Measurements from ENCODE around the gene PTBP1.

PTBP1 gene

DNA sequence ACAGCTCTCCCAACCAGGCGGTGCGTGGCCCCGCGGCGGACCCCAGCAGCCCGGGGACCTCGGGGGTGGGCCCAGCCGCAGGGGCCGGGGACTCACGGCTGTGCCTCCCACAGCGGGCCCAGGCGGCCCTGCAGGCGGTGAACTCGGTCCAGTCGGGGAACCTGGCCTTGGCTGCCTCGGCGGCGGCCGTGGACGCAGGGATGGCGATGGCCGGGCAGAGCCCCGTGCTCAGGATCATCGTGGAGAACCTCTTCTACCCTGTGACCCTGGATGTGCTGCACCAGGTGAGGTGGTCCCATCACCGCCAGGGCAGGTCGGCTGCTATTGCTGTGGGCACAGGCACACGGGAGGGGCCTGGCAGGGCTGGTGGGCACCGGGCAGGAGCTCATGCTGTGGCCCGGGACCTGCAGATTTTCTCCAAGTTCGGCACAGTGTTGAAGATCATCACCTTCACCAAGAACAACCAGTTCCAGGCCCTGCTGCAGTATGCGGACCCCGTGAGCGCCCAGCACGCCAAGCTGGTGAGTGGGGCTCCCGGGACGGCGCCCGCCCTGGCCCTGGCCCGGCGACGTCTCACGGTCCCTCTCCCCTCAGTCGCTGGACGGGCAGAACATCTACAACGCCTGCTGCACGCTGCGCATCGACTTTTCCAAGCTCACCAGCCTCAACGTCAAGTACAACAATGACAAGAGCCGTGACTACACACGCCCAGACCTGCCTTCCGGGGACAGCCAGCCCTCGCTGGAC, 7.3 kb downstream of the PTBP1 start:
- Histone ChIP-seq H3K4me1 (ENCODE audit: control insufficient read depth, insufficient read depth, low read length) (peaks cover 7% of the 10 kb centered on the region), H3K36me3 (ENCODE audit: control insufficient read depth, insufficient read depth, low read length) (peaks cover 77% of the 10 kb centered on the region), H3K9me3 (ENCODE audit: control insufficient read depth, insufficient read depth, low read length) (no peaks in the 10 kb centered on the region), H3K27ac (ENCODE audit: low read length) (no peak overlapping the region), H3K4me3 (ENCODE audit: low read length) (no peak overlapping the region), H3K27me3 (ENCODE audit: control insufficient read depth, insufficient read depth, low read length) (no peaks in the 10 kb centered on the region)
- no CpG with 5 or more reads among the region's 53 CpGs for WGBS (ENCODE audit: insufficient coverage, insufficient read length)
- no peak for DNase-seq (ENCODE audit: low read depth, low spot score)

DNA sequence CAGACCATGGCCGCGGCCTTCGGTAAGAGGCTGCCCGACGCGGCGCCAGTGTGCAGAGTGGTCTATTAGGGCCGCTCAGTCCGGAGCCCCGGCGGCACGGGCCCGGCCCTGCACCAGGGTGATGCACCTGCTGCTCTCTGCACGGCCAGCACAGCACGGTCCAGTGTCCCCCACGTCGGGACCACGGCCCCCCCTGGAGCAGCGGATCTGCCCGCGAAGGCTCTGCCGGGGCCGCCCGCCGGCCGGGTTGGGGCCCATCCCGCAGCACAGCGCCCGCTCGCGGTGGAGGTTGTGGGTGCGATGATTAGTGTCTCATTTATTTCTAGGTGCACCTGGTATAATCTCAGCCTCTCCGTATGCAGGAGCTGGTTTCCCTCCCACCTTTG, 7.9 kb downstream of the PTBP1 start:
- WGBS (ENCODE audit: insufficient coverage, insufficient read length) = no CpG with 5 or more reads among the region's 33 CpGs
- DNase-seq (ENCODE audit: low read depth, low spot score) = no peak
- Histone ChIP-seq H3K27ac (ENCODE audit: low read length) (no peak overlapping the region), H3K9me3 (ENCODE audit: control insufficient read depth, insufficient read depth, low read length) (no peaks in the 10 kb centered on the region), H3K4me3 (ENCODE audit: low read length) (no peak overlapping the region), H3K27me3 (ENCODE audit: control insufficient read depth, insufficient read depth, low read length) (no peaks in the 10 kb centered on the region), H3K36me3 (ENCODE audit: control insufficient read depth, insufficient read depth, low read length) (peaks cover 79% of the 10 kb centered on the region), H3K4me1 (ENCODE audit: control insufficient read depth, insufficient read depth, low read length) (peaks cover 7% of the 10 kb centered on the region)

DNA sequence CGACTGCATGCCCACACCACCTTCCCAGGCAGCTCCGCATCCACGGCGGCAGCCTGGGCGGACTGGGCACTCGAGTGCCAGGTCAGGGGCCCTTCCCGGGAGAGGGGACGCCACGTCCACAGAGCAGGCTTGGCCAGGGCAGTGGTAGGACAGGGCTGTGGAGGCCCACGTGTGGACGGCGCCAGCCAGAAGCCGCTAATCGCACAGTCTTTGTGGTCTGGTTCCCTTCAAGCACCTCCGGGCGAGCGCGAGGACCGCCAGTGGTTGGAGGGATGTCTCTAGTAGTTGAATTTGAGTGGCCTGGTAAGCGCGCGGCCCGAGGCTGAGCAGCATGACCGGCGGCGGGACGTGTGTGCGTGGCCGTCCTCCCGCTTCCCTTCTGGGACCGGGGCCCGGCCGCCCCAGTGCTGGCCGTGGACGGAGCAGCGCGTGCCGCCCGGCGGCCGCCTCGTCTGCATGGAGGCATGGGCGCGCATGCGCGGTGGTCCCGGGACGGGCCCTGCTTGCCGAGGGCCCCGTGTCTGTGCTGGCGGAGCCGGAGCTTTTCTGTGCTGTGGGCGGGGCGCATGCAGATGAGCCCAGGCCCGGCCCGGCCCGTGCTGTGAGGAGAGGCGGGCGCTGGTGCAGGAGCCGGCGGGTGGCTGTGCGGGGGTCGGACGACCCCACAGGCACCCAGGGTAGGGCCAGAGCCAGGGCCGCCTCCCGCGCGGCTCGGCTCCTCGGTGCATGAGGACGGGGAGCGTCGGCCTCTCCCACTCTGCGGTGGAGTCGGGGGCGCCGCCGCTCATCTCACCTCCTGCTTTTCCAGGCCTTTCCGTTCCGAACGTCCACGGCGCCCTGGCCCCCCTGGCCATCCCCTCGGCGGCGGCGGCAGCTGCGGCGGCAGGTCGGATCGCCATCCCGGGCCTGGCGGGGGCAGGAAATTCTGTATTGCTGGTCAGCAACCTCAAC, 8.6 kb downstream of the PTBP1 start:
- no peak overlapping the region for H3K4me3 ChIP-seq (ENCODE audit: low read length)
- WGBS (ENCODE audit: insufficient coverage, insufficient read length) = no CpG with 5 or more reads among the region's 93 CpGs
- no peaks in the 10 kb centered on the region for H3K27me3 ChIP-seq (ENCODE audit: control insufficient read depth, insufficient read depth, low read length)
- H3K27ac ChIP-seq (ENCODE audit: low read length) = no peak overlapping the region
- no peak for DNase-seq (ENCODE audit: low read depth, low spot score)
- peaks cover 3% of the 10 kb centered on the region; the same call in 1 of the 2 replicates for H3K4me1 ChIP-seq (ENCODE audit: control insufficient read depth, insufficient read depth, low read length)
- peaks cover 79% of the 10 kb centered on the region for H3K36me3 ChIP-seq (ENCODE audit: control insufficient read depth, insufficient read depth, low read length)
- no peaks in the 10 kb centered on the region for H3K9me3 ChIP-seq (ENCODE audit: control insufficient read depth, insufficient read depth, low read length)

DNA sequence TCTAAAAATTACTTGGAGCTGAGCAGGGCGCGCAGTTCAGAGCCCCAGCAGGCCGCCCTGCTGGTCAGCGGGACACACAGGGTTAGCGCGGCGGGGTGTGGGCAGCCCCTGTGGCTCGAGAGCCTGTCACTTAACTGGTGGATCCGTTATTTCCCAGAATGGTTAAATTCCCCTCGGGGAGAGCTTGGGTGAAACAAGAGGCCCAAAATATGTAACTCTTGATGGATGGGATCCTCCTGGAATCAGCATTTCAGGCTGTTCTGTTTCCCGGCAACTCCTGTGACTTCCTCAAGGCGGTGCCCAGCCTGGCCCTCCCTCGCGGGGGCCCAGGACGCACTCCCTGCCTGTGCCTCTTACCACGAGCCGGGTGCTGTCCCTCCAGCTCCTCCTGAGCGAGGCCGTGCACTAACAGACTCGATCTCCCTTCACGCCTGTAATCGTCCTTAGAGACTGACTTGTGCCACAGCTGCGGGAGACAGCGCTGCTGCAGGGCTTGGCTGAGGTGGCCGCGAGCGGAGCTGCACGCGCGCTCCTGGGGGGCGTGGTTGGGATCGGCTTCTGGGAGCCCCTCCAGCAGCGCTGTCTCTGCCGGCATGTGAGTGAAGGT, 9.7 kb downstream of the PTBP1 start:
- no peak overlapping the region for H3K27ac ChIP-seq (ENCODE audit: low read length)
- no peak for DNase-seq (ENCODE audit: low read depth, low spot score)
- no CpG with 5 or more reads among the region's 34 CpGs for WGBS (ENCODE audit: insufficient coverage, insufficient read length)
- H3K36me3 ChIP-seq (ENCODE audit: control insufficient read depth, insufficient read depth, low read length) = peaks cover 77% of the 10 kb centered on the region
- no peaks in the 10 kb centered on the region for H3K9me3 ChIP-seq (ENCODE audit: control insufficient read depth, insufficient read depth, low read length)
- H3K27me3 ChIP-seq (ENCODE audit: control insufficient read depth, insufficient read depth, low read length) = no peaks in the 10 kb centered on the region
- H3K4me1 ChIP-seq (ENCODE audit: control insufficient read depth, insufficient read depth, low read length) = peaks cover under 1% of the 10 kb centered on the region; the same call in 1 of the 2 replicates
- H3K4me3 ChIP-seq (ENCODE audit: low read length) = no peak overlapping the region

DNA sequence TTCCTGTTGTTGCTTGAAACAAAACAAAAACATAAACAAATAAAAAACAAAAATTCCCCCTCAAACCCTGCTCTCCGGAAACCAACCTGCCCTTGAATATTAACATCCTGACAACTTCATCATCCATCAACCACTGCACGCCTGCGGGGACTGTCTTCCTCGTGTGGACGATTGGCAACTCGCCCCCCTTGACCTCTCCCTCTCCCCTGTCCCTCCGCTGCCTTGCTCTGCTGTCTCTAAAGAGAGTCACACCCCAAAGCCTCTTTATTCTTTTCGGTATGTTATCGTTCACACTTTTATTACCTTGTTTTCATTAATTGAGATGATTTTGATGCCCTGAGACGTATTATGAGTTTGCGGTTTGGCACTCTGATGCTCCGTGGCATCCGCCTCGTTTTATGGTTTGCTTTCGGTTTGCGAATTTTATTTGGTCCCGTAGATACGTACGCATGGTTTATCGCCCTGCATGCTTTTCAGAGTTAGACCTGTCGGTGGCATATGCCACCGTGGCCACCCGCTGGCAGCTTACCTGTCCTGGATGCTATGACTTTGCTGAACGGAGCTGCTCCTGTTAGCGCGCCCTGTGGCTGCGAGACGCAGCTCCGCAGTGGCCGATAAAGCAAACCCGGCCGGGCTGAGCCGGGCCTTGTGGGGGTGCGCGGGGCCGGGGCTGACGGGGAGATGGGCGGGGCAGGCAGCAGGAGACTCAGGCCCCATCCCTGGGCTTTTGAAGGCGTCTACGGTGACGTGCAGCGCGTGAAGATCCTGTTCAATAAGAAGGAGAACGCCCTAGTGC, 10.6 kb downstream of the PTBP1 start:
- Histone ChIP-seq H3K4me3 (ENCODE audit: low read length) (no peak overlapping the region), H3K27me3 (ENCODE audit: control insufficient read depth, insufficient read depth, low read length) (no peaks in the 10 kb centered on the region), H3K9me3 (ENCODE audit: control insufficient read depth, insufficient read depth, low read length) (no peaks in the 10 kb centered on the region), H3K27ac (ENCODE audit: low read length) (no peak overlapping the region), H3K36me3 (ENCODE audit: control insufficient read depth, insufficient read depth, low read length) (peaks cover 81% of the 10 kb centered on the region), H3K4me1 (ENCODE audit: control insufficient read depth, insufficient read depth, low read length) (no peaks in the 10 kb centered on the region; the same call in 1 of the 2 replicates)
- 100% methylated on average over 1 of the region's 44 CpGs for WGBS (ENCODE audit: insufficient coverage, insufficient read length)
- no peak for DNase-seq (ENCODE audit: low read depth, low spot score)

DNA sequence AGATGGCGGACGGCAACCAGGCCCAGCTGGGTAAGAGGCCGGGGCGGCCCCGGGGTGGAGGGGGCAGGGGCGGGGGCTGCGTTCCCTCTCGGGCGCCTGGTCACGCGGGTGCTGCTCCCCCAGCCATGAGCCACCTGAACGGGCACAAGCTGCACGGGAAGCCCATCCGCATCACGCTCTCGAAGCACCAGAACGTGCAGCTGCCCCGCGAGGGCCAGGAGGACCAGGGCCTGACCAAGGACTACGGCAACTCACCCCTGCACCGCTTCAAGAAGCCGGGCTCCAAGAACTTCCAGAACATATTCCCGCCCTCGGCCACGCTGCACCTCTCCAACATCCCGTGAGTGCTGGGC, 11.1 kb downstream of the PTBP1 start:
- no CpG with 5 or more reads among the region's 26 CpGs for WGBS (ENCODE audit: insufficient coverage, insufficient read length)
- Histone ChIP-seq H3K4me3 (ENCODE audit: low read length) (no peak overlapping the region), H3K4me1 (ENCODE audit: control insufficient read depth, insufficient read depth, low read length) (no peaks in the 10 kb centered on the region; the same call in 1 of the 2 replicates), H3K27me3 (ENCODE audit: control insufficient read depth, insufficient read depth, low read length) (no peaks in the 10 kb centered on the region), H3K9me3 (ENCODE audit: control insufficient read depth, insufficient read depth, low read length) (no peaks in the 10 kb centered on the region), H3K36me3 (ENCODE audit: control insufficient read depth, insufficient read depth, low read length) (peaks cover 82% of the 10 kb centered on the region), H3K27ac (ENCODE audit: low read length) (no peak overlapping the region)
- no peak for DNase-seq (ENCODE audit: low read depth, low spot score)

DNA sequence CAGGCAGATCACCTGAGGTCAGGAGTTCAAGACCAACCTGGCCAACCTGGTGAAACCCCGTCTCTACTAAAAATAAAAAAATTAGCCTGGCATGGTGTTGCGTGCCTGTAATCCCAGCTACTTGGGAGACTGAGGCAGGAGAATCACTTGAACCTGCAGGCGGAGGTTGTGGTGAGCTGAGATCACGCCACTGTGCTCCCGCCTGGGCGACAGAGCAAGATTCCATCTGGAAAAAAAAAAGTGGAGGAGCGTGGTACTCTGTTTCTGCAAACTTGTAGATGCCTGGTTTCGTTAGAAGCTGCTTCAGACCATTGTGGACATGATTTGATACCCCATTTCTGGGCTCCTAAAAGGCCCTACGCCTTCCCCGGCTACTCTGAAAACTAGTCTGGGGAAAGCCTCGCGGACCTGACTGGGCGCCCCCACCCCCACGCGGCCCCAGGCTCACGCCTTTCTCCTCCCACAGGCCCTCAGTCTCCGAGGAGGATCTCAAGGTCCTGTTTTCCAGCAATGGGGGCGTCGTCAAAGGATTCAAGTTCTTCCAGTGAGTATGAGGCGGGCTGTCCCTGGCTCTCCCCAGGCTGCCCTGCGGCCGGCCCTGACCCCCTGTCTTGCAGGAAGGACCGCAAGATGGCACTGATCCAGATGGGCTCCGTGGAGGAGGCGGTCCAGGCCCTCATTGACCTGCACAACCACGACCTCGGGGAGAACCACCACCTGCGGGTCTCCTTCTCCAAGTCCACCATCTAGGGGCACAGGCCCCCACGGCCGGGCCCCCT, 13.0 kb downstream of the PTBP1 start:
- WGBS (ENCODE audit: insufficient coverage, insufficient read length) = no CpG with 5 or more reads among the region's 30 CpGs

DNA sequence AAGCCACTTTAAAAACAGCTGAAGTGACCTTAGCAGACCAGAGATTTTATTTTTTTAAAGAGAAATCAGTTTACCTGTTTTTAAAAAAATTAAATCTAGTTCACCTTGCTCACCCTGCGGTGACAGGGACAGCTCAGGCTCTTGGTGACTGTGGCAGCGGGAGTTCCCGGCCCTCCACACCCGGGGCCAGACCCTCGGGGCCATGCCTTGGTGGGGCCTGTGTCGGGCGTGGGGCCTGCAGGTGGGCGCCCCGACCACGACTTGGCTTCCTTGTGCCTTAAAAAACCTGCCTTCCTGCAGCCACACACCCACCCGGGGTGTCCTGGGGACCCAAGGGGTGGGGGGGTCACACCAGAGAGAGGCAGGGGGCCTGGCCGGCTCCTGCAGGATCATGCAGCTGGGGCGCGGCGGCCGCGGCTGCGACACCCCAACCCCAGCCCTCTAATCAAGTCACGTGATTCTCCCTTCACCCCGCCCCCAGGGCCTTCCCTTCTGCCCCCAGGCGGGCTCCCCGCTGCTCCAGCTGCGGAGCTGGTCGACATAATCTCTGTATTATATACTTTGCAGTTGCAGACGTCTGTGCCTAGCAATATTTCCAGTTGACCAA, 13.7 kb downstream of the PTBP1 start:
- no CpG with 5 or more reads among the region's 25 CpGs for WGBS (ENCODE audit: insufficient coverage, insufficient read length)
- DNase-seq (ENCODE audit: low read depth, low spot score) = no peak
- peaks cover 72% of the 10 kb centered on the region for H3K36me3 ChIP-seq (ENCODE audit: control insufficient read depth, insufficient read depth, low read length)
- H3K27ac ChIP-seq (ENCODE audit: low read length) = no peak overlapping the region
- H3K27me3 ChIP-seq (ENCODE audit: control insufficient read depth, insufficient read depth, low read length) = no peaks in the 10 kb centered on the region
- H3K4me1 ChIP-seq (ENCODE audit: control insufficient read depth, insufficient read depth, low read length) = no peaks in the 10 kb centered on the region; the same call in 1 of the 2 replicates
- no peaks in the 10 kb centered on the region for H3K9me3 ChIP-seq (ENCODE audit: control insufficient read depth, insufficient read depth, low read length)
- H3K4me3 ChIP-seq (ENCODE audit: low read length) = no peak overlapping the region

More for the DNA sequence above, 13.0 kb downstream of the PTBP1 start:
- Histone ChIP-seq H3K4me1 (ENCODE audit: control insufficient read depth, insufficient read depth, low read length) (no peaks in the 10 kb centered on the region; the same call in 1 of the 2 replicates), H3K4me3 (ENCODE audit: low read length) (no peak overlapping the region), H3K27me3 (ENCODE audit: control insufficient read depth, insufficient read depth, low read length) (no peaks in the 10 kb centered on the region), H3K36me3 (ENCODE audit: control insufficient read depth, insufficient read depth, low read length) (peaks cover 74% of the 10 kb centered on the region), H3K27ac (ENCODE audit: low read length) (no peak overlapping the region), H3K9me3 (ENCODE audit: control insufficient read depth, insufficient read depth, low read length) (no peaks in the 10 kb centered on the region)
- DNase-seq (ENCODE audit: low read depth, low spot score) = no peak

DNA sequence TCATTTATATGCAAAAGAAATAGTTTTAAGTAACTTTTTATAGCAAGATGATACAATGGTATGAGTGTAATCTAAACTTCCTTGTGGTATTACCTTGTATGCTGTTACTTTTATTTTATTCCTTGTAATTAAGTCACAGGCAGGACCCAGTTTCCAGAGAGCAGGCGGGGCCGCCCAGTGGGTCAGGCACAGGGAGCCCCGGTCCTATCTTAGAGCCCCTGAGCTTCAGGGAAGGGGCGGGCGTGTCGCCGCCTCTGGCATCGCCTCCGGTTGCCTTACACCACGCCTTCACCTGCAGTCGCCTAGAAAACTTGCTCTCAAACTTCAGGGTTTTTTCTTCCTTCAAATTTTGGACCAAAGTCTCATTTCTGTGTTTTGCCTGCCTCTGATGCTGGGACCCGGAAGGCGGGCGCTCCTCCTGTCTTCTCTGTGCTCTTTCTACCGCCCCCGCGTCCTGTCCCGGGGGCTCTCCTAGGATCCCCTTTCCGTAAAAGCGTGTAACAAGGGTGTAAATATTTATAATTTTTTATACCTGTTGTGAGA, 14.3 kb downstream of the PTBP1 start:
- no CpG with 5 or more reads among the region's 20 CpGs for WGBS (ENCODE audit: insufficient coverage, insufficient read length)
- Histone ChIP-seq H3K4me1 (ENCODE audit: control insufficient read depth, insufficient read depth, low read length) (no peaks in the 10 kb centered on the region; the same call in 1 of the 2 replicates), H3K4me3 (ENCODE audit: low read length) (no peak overlapping the region), H3K9me3 (ENCODE audit: control insufficient read depth, insufficient read depth, low read length) (no peaks in the 10 kb centered on the region), H3K36me3 (ENCODE audit: control insufficient read depth, insufficient read depth, low read length) (peaks cover 66% of the 10 kb centered on the region), H3K27me3 (ENCODE audit: control insufficient read depth, insufficient read depth, low read length) (no peaks in the 10 kb centered on the region), H3K27ac (ENCODE audit: low read length) (no peak overlapping the region)
- no peak for DNase-seq (ENCODE audit: low read depth, low spot score)
